Breast epithelium (tissue), 4 donors: Measurements from ENCODE around the gene GRWD1. TPM values are rescaled to one million over a fixed set of nuclear protein-coding genes. Genes with fewer than 3 reads are reported as not detected.

Experiments
- DNase-seq, 2 donors: peaks; one replicate each; pipeline ENCODE4 v3.0.0-alpha.2; 2019; ENCODE audit warnings: low spot score in 2 of 2
- H3K27ac ChIP-seq, 2 donors: fragments of 200-600 bp; sonication (generic) in 1 of 2; one replicate each; pipeline ENCODE4 v1.5.1; 2016 to 2019; ENCODE audit warnings: mild to moderate bottlenecking in 1 of 2
- H3K27me3 ChIP-seq, 2 donors: fragments of 200-600 bp; sonication (generic) in 1 of 2; one replicate each; pipeline versions ENCODE4 v1.5.1 to v1.6.0; 2017 to 2019; ENCODE audit warnings: control low read depth in 1 of 2, mild to moderate bottlenecking in 1 of 2
- H3K36me3 ChIP-seq: fragments of 200-600 bp; one replicate; pipeline ENCODE4 v1.5.1; 2019
- H3K4me1 ChIP-seq, 2 donors: fragments of 200-600 bp; sonication (generic); one replicate each; pipeline ENCODE4 v1.5.1; 2016 to 2019; ENCODE audit warnings: control low read depth in 1 of 2
- H3K4me3 ChIP-seq, 3 donors: fragments of 200-600 bp; sonication (generic); 1 replicate in 2 of 3; 2 replicates in 1 of 3; pipeline ENCODE4 v1.5.1; 2016 to 2019; ENCODE audit warnings: mild to moderate bottlenecking in 3 of 3, moderate library complexity in 2 of 3
- H3K9me3 ChIP-seq, 2 donors: fragments of 200-600 bp; sonication (generic) in 1 of 2; one replicate each; pipeline ENCODE4 v1.5.1; 2016 to 2019; ENCODE audit warnings: control low read depth in 1 of 2
- CTCF ChIP-seq, 3 donors: fragments of 450-650 bp; IDR thresholded peaks; one replicate each; pipeline ENCODE4 v1.5.1; 2016 to 2017; ENCODE audit warnings: antibody characterized with exemption in 3 of 3, mild to moderate bottlenecking in 3 of 3, moderate library complexity in 3 of 3
- POLR2A ChIP-seq: fragments of 450-650 bp; IDR thresholded peaks from one replicate; pipeline ENCODE4 v1.6.1; 2016; ENCODE audit warnings: antibody characterized with exemption, mild to moderate bottlenecking, moderate library complexity
- POLR2AphosphoS5 ChIP-seq, 3 donors: sonication (generic); formaldehyde crosslinking; IDR thresholded peaks; one replicate each; pipeline ENCODE4 v1.6.1; 2017; ENCODE audit warnings: antibody characterized with exemption in 3 of 3
- intact Hi-C: fragments of 100-400 bp; cut with DNase I; formaldehyde crosslinking; loops from one replicate; pipeline ENCODE4 v1.15.1; 2023; ENCODE audit warnings: low total_unique reads
- total RNA-seq, 3 donors: library from RNA; depleted of rRNA; stranded (reverse); fragments of >200 nt; gene quantifications; one replicate each; pipeline ENCODE4 v1.1.0, GENCODE V29; 2016

The GRWD1 gene
- total RNA-seq, 3 donors from 2014 or later, result 25.0 to 35.4 (median 30.1) TPM

GRCh38 chr19:48428670-48429069, 17.1 kb upstream of the GRWD1 start:
- TF ChIP-seq POLR2AphosphoS5 (IDR thresholded peaks at IDR 0.05) (no peak), CTCF (IDR thresholded peaks at IDR 0.05) (no peak), POLR2A (no peak)
- no peak overlapping the region for H3K27ac ChIP-seq
- H3K36me3 ChIP-seq, result no peaks in the 10 kb centered on the region
- no peak for DNase-seq
- intact Hi-C loops, result no loop called here
- H3K4me3 ChIP-seq, result no peak overlapping the region
- H3K4me1 ChIP-seq, result no peaks in the 10 kb centered on the region
- H3K27me3 ChIP-seq, result no peaks in the 10 kb centered on the region
- no peaks in the 10 kb centered on the region for H3K9me3 ChIP-seq

GRCh38 chr19:48433337-48433736, 12.4 kb upstream of the GRWD1 start:
- no peak overlapping the region for H3K27ac ChIP-seq
- H3K4me1 ChIP-seq, result no peaks in the 10 kb centered on the region
- no peaks in the 10 kb centered on the region for H3K9me3 ChIP-seq
- no peak overlapping the region for H3K4me3 ChIP-seq
- TF ChIP-seq CTCF (IDR thresholded peaks at IDR 0.05) (no peak), POLR2A (no peak), POLR2AphosphoS5 (IDR thresholded peaks at IDR 0.05) (no peak)
- no peaks in the 10 kb centered on the region for H3K27me3 ChIP-seq
- no peaks in the 10 kb centered on the region for H3K36me3 ChIP-seq
- DNase-seq, result no peak
- intact Hi-C loops, result no loop called here

- Histone ChIP-seq H3K27me3 (no peaks in the 10 kb centered on the region), H3K27ac (no peak overlapping the region), H3K4me3 (no peak overlapping the region), H3K4me1 (no peaks in the 10 kb centered on the region), H3K9me3 (no peaks in the 10 kb centered on the region), H3K36me3 (no peaks in the 10 kb centered on the region)
- DNase-seq, result no peak
- TF ChIP-seq CTCF (IDR thresholded peaks at IDR 0.05), result no peak
- no peak for TF ChIP-seq POLR2A
- TF ChIP-seq POLR2AphosphoS5 (IDR thresholded peaks at IDR 0.05), result no peak
- intact Hi-C loops, result no loop called here
These were observed 9.2 kb upstream of the GRWD1 start for GRCh38 chr19:48436586-48436985.

- Histone ChIP-seq H3K4me1 (peaks cover 9 to 10% of the 10 kb centered on the region in 2 donors), H3K9me3 (no peaks in the 10 kb centered on the region), H3K36me3 (no peaks in the 10 kb centered on the region), H3K27me3 (peaks cover 0 to 3% of the 10 kb centered on the region in 2 donors), H3K27ac (no peak overlapping the region), H3K4me3 (no peak overlapping the region)
- no peak for DNase-seq
- TF ChIP-seq CTCF (IDR thresholded peaks at IDR 0.05) (no peak), POLR2A (no peak), POLR2AphosphoS5 (IDR thresholded peaks at IDR 0.05) (no peak)
- intact Hi-C loops, result no loop called here
These were observed 4.3 kb upstream of the GRWD1 start for GRCh38 chr19:48441360-48442050.

GRCh38 chr19:48442116-48443035, 3.4 kb upstream of the GRWD1 start:
- Histone ChIP-seq H3K27me3 (peaks cover 0 to 3% of the 10 kb centered on the region in 2 donors), H3K9me3 (no peaks in the 10 kb centered on the region), H3K36me3 (no peaks in the 10 kb centered on the region), H3K4me3 (peak overlapping the region in 2 of 3 donors; percentile 86 to 99), H3K4me1 (peaks cover 10 to 12% of the 10 kb centered on the region in 2 donors), H3K27ac (no peak overlapping the region)
- TF ChIP-seq CTCF (IDR thresholded peaks at IDR 0.05), result no peak
- no peak for TF ChIP-seq POLR2A
- TF ChIP-seq POLR2AphosphoS5 (IDR thresholded peaks at IDR 0.05), result no peak
- no peak for DNase-seq
- intact Hi-C loops, result loop anchor here (1.0 kb wide), 1 partner anchor 37 kb away; no protein-coding TSS in a partner anchor
